Nephron progenitor cell (in vitro differentiated cells): ENCODE measurements around the gene OR5AC2.

Experiments
- DNase-seq: peaks from one replicate; pipeline ENCODE4 v3.0.0; 2021
- H3K27ac Mint-ChIP-seq: 2 replicates; pipeline ENCODE4 v1.8.0; 2021; ENCODE audit warnings: mild to moderate bottlenecking, moderate library complexity, mixed read lengths
- H3K27me3 Mint-ChIP-seq: 2 replicates; pipeline ENCODE4 v1.8.0; 2021; ENCODE audit warnings: mild to moderate bottlenecking, low read depth, mixed read lengths; ENCODE audit not compliant: poor library complexity
- H3K36me3 Mint-ChIP-seq: 2 replicates; pipeline ENCODE4 v1.8.0; 2021; ENCODE audit warnings: low read depth, mixed read lengths
- H3K4me1 Mint-ChIP-seq: 2 replicates; pipeline ENCODE4 v1.8.0; 2021; ENCODE audit warnings: mixed read lengths
- H3K4me3 Mint-ChIP-seq: 2 replicates; pipeline ENCODE4 v1.8.0; 2021; ENCODE audit warnings: mild to moderate bottlenecking, moderate library complexity, mixed read lengths
- H3K9me3 Mint-ChIP-seq: 2 replicates; pipeline ENCODE4 v1.8.0; 2021; ENCODE audit warnings: mild to moderate bottlenecking, moderate library complexity, mixed read lengths
- TF ChIP-seq, protein P1 (sequence below): fragments of 200-600 bp; sonication (generic); IDR thresholded peaks from 2 replicates; pipeline ENCODE4 v1.5.0; 2021; ENCODE audit warnings: antibody characterized with exemption

The OR5AC2 gene, protein sequence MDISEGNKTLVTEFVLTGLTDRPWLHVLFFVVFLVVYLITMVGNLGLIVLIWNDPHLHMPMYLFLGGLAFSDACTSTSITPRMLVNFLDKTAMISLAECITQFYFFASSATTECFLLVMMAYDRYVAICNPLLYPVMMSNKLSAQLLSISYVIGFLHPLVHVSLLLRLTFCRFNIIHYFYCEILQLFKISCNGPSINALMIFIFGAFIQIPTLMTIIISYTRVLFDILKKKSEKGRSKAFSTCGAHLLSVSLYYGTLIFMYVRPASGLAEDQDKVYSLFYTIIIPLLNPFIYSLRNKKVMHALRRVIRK

DNA sequence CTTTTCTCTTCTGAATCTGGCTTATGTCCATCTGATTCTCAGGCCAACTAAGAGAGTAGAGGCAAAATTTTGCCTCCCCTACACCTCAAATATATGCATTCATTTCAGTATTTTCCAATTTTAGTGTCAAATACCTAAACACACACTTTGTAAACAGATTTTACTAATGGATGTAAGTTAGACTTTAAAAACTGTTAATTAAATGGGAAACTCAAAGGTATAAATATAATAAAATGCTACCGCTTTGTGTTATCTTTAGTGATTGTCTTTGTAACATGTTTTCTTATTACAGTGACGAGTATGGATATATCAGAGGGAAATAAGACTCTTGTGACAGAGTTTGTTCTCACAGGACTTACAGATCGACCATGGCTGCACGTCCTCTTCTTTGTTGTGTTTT lies at the start of gene OR5AC2:
OR5AC2 (plus strand) TSS at position 301 of the 400 bp plus-strand sequence; CDS start at position 301, 0 bp downstream.
- Mint-ChIP-seq H3K9me3 (peaks cover 7% of the 10 kb centered on the region), H3K4me3 (no peak within 1 kb of the TSS), H3K4me1 (no peaks in the 10 kb centered on the region), H3K27me3 (peaks cover 3% of the 10 kb centered on the region), H3K27ac (no peak within 1 kb of the TSS), H3K36me3 (no peaks in the 10 kb centered on the region)
- TF ChIP-seq, protein P1, sequence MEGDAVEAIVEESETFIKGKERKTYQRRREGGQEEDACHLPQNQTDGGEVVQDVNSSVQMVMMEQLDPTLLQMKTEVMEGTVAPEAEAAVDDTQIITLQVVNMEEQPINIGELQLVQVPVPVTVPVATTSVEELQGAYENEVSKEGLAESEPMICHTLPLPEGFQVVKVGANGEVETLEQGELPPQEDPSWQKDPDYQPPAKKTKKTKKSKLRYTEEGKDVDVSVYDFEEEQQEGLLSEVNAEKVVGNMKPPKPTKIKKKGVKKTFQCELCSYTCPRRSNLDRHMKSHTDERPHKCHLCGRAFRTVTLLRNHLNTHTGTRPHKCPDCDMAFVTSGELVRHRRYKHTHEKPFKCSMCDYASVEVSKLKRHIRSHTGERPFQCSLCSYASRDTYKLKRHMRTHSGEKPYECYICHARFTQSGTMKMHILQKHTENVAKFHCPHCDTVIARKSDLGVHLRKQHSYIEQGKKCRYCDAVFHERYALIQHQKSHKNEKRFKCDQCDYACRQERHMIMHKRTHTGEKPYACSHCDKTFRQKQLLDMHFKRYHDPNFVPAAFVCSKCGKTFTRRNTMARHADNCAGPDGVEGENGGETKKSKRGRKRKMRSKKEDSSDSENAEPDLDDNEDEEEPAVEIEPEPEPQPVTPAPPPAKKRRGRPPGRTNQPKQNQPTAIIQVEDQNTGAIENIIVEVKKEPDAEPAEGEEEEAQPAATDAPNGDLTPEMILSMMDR: no peak
- DNase-seq: no peak

DNA sequence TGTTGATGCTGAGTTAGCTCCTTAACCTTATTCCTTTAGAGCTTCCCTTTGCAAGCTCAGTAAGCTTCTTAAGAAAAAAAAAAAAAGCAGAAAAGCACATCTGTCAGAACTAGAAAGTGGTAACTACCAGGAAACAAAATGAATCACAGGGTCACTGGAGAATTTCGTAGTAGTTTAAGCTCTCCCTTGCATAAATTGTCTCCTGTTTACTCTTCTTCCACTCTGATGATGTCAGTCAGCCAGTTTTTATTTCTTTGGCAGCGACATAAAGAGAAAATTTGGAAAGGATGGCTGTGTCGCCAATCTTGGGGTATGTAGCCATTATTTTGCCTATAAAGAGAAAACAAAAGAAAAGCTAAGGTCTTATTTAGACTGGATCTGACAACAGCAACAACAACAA lies 48.7 kb upstream of the OR5AC2 start:
- no peak overlapping the region for H3K4me3 Mint-ChIP-seq
- peaks cover 9% of the 10 kb centered on the region for H3K36me3 Mint-ChIP-seq
- no peaks in the 10 kb centered on the region for H3K4me1 Mint-ChIP-seq
- TF ChIP-seq, protein P1: no peak
- H3K9me3 Mint-ChIP-seq: peaks cover 32% of the 10 kb centered on the region
- H3K27me3 Mint-ChIP-seq: peaks cover 5% of the 10 kb centered on the region
- DNase-seq: no peak
- no peak overlapping the region for H3K27ac Mint-ChIP-seq

DNA sequence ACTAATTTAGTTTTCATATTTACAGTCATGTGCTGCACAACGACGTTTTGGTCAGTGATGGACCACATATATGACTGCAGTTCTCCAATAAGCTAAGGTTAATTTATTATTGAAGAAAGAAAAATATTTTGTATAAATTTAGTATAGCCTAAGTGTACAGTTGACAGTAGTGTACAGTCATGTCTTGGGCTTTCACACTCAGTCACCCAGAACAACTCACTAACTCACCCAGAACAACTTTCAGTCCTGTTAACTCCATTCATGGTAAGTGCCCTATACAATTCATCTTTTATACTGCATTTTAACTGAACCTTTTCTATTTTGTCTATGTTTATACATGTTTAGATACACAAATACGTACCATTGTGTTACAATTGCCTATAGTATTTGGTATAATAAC lies 48.1 kb upstream of the OR5AC2 start:
- DNase-seq: no peak
- Mint-ChIP-seq H3K4me1 (no peaks in the 10 kb centered on the region), H3K27me3 (peaks cover 3% of the 10 kb centered on the region), H3K4me3 (no peak overlapping the region), H3K9me3 (peaks cover 33% of the 10 kb centered on the region), H3K27ac (no peak overlapping the region), H3K36me3 (peaks cover 9% of the 10 kb centered on the region)
- TF ChIP-seq, protein P1: no peak

DNA sequence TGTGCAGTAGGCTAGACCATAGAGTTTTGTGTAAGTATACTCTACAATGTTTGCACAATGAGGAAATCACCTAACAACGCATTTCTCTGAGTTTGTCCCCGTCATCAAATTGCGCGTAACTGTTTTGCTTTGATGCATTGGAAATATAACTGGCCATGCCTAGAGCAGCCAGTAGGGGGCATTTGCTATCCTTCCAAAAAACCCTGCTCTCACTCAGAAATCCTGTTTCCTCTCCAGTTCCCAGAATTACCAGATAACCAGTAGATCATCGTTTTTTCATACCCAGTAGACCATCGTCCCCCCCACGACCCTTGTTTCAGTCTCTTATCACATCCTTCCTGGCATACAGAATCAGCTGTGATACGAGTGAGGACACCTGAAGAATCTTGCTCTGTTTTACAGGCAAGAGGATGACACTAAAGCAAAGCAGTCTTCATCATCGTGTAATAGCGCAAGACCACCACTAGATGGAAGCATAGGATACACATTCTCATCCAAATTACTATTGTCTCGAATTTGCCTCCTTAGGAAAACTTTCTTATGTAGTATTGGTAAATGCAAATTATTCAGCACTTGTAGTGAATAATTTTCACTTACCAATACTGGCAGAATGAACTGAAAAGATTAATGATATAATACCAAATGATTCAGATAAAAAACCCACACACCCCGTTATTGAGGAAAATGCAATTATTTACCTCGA lies 47.5 kb upstream of the OR5AC2 start:
- H3K9me3 Mint-ChIP-seq: peaks cover 33% of the 10 kb centered on the region
- no peaks in the 10 kb centered on the region for H3K4me1 Mint-ChIP-seq
- H3K27me3 Mint-ChIP-seq: no peaks in the 10 kb centered on the region
- H3K36me3 Mint-ChIP-seq: peaks cover 9% of the 10 kb centered on the region
- peak; percentile 70 for DNase-seq
- peak overlapping the region; percentile 23 for H3K27ac Mint-ChIP-seq
- peak overlapping the region; percentile 94 for H3K4me3 Mint-ChIP-seq
- TF ChIP-seq, protein P1: peak; percentile 85

DNA sequence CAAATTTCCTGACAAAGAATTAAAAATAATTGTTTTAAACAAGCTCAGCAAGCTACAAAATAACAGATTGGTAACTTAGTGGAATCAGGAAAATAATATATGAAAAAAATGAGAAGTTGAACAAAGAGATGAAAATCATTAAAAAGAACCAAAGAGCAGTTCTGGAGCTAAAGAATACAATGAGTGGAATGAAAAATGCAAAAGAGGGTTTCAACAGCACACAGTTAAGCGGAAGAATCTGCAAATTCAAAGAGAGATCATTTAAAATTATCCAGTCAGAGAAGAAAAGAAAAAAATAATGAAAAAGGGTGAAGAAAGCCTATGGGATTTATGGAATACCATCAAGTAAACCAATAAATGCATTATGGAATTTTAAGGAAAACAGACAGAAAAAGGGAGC lies 45.6 kb upstream of the OR5AC2 start:
- no peak for DNase-seq
- Mint-ChIP-seq H3K27me3 (no peaks in the 10 kb centered on the region), H3K4me3 (no peak overlapping the region), H3K36me3 (peaks cover 9% of the 10 kb centered on the region), H3K27ac (no peak overlapping the region), H3K4me1 (no peaks in the 10 kb centered on the region), H3K9me3 (peaks cover 33% of the 10 kb centered on the region)
- TF ChIP-seq, protein P1: no peak
